GM19023 (cell line): ENCODE measurements around the gene TRIM15.

Source experiments
- ATAC-seq: cut with Tn5 transposase; IDR thresholded peaks from one replicate; pipeline ENCODE4 v1.9.1; 2021; ENCODE audit warnings: mild to moderate bottlenecking, moderate library complexity; ENCODE audit not compliant: unreplicated experiment

The TRIM15 gene

DNA sequence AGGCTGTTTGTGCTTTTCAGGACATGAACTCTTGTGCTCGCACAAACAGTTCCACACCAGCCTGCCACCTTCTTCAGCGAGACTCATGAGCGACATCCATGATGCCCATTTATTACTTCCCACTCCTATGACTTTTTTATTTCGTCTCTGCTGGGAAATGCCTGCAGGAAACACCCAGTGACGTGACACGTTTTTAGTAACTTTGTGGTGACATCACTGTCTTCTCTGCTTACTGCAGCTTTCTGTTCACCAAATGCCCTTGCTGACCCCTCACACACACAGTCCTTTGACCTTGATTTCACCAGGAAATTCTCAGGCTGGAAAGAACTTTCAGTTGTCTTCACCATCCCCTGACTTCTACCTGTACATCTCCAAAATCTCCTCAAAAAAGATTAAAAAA lies 18.5 kb upstream of the TRIM15 start:
- no peak for ATAC-seq

DNA sequence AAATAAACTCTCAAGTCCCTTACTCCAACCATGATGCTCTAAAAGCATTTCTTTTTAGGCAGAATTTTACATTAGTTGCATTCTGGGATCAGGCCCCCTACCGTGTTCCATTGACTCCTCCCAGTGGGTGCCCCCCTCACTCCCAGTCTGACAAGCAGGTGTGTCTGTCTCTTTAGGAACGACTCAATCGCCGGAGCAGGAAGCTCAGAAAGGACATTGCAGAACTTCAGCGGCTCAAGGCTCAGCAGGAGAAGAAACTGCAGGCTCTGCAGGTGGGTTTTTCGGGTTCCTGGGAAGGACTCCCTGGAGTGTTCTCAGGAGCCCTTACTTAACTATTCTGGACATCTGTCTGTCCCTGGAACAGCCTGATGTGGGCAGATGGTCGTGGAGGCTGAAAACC lies 17.5 kb upstream of the TRIM15 start:
- ATAC-seq: no peak

DNA sequence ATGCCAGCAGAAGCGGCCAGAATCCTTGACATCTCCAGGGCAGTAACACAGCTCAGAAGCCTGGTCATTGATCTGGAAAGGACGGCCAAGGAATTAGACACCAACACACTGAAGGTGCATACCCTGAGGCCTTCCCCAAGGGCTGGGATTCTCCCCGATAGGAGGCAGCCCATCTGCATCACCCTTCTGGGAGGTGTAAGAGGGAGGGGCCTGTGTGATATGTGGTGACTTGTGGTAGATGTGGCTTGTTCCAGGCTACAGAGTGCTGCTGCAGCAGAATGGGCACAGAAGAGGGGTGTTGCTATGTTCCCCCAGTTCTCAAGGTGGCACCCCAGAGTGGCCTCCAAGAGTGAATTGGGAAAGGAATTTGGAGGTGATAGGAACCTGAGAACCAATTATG lies 16.2 kb upstream of the TRIM15 start:
- no peak for ATAC-seq

DNA sequence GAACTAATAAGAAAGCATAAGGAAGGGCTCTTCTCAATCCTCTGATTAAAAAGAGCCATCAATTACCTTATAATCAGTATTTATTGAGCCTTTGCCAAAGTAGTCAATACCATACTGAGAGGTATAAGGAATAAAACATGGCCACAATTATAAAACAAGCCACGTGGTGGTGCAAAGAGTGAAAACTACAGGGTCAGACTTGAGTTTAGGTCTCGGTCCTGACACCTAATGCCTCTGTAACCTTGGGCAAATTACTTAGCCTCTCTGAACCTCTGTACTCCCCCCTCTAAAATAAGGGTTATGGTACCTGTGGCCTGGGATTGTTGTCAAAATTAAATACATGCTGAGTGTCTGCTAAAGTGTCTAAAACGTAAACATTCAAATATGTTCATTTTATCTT lies 14.1 kb upstream of the TRIM15 start:
- no peak for ATAC-seq

DNA sequence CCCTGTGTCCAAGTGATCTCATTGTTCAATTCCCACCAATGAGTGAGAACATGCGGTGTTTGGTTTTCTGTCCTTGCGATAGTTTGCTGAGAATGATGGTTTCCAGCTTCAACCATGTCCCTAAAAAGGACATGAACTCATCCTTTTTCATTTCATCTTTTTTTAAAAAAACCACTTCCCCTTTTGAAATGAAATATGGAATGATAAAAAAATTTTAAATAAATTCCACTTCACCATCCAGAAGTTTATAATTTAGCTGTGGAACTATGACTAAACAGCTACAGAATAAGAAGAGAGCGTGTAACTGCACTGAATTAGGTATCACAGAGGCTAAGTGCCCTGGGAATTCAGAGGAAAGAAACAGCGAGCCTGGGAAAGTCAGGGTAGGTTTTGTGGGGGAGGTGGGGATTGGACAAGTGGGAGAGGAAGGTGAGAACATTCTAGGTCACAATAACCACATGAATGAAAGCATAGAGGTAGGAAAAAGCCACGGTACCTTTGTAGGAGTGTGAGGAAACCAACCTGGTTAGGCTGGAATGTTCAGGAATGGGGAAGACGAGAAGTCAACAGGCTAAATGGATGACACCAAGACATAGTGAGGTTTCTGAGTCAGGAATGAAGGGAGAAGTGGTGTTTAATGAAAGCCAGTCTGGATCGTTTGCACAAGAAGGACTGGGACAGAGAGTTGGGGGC lies 13.3 kb upstream of the TRIM15 start:
- no peak for ATAC-seq

DNA sequence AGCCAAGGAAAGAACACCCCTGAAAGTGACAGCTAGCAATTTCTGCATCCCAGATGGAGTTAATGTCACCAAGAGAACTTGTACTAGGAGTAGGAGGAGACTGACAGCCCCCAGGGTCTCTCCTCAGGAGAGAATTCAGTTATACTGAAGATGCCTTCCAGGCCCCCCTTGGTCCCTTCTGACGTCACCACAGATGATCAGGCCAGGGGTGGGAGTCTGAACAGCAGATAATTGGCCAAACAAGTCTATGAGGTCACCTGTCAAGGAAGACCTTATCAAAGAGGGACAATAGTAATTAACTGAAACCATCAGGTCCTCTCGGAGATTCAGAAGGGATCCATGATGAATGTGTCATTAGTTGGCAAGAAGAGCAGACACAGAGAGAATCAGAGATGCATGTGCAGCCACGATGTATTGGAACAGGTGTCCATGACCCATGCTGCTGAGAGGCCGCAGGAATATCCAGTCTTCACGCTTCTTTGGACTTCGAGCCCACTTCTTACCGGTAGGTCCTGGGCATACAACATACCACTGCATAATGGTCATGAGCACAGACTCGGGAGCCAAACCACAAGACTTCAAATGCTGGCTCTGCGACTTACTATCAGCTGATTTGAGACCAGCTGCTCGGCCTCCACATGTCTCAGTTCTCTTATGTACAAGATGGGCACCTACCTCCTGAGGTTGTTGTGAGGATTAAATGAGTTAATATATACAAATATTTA lies 12.5 kb upstream of the TRIM15 start:
- no peak for ATAC-seq

DNA sequence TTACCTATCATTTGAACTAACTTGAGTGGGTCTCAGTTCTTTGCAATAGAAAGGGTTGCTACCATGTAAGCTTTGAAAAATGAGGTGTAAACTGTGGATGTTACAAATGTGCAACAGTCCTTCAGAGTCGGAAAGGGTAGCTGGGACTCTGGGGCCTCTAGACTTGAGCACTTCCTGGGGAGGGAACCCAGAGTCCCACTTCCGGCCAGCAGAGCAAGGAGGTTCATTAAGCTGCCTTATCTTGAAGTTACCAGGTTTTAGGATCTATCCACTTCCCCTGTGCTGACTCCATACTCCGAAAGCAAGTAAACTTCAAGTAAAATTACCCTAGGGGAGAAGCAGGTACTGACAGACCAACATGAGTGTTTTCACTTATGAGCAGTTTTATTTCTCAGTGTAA lies 11.8 kb upstream of the TRIM15 start:
- no peak for ATAC-seq

DNA sequence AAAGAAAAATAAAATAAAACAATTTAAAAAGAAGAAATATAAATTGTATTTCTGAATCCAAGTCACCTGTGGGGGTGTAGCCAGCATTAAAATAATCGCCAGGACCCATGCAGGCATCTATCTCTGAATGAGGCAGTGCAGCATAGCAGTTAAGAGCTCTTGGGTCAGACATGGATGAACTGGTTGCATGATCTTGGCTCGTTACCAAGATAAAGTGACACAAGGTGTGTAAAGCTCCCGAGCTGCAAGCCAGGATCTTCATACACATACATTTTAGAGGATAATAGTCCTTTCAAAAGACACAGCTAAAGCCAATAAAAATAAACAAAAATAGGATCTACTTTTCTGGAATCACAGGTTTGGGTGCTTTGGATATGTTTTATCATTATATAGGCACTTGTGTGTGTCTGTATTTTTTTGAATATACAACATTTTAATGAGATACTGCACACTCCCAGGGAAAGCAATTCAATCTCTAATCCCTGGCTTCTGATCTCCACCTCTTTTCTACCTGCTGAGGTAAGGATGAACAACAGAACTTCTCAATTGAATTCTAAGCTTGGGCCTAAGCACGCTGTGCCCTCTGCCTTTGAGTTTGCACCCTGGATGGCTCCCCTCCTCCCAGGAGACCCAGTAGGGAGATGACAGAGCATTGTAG lies 11.2 kb upstream of the TRIM15 start:
- ATAC-seq: no peak

DNA sequence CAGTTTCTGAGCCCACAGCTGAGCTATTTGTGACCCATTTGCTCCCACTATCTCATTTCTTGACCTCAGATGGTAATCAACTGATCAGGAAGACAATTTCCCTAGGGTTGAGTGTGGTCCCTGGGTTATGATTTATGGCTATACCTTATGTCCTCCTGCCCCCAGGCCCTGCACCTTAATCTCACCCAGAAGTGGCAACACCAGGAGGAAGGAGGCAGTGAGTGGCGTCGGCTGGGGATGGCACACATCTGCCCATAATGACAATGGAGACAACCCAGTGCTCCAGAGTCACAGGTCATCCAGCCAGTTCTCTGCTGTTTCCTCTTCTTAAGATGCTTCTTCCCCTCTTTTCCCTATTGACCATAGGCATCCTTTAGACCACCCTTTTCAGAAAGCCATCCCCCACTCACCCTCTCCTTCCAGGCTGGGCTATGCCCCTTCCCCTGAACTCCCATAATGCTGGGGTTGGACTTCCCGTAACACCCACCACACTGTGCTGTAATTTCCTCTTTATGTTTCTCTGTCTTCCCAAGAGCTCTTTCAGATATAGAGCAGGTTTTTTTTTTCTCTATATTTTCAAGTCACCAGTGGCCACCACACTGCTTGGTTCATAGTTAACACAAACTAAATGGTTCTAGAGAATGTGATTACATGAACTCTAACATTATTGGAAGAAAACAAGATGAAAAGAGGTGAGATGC lies 10.3 kb upstream of the TRIM15 start:
- ATAC-seq: no peak

DNA sequence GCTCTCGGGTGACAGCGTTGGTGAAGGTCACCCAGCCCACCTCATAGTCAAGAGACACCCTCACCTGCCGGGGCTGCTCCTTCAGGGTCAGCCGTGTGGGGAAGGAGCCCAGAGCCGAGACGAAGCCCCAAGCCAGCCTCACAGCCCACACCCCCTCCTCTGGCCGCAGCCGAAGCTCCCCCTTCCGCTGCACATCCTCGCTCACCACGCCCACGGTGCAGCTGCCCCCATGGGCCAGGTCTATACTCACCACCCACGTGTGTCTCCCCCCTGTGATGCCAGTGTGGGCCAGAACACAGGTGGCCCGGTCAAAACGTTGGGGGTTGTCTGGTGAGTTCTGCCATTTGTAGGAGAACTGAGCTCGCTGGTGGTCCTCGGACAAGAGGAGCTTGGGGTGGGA lies 9.3 kb upstream of the TRIM15 start:
- no peak for ATAC-seq

DNA sequence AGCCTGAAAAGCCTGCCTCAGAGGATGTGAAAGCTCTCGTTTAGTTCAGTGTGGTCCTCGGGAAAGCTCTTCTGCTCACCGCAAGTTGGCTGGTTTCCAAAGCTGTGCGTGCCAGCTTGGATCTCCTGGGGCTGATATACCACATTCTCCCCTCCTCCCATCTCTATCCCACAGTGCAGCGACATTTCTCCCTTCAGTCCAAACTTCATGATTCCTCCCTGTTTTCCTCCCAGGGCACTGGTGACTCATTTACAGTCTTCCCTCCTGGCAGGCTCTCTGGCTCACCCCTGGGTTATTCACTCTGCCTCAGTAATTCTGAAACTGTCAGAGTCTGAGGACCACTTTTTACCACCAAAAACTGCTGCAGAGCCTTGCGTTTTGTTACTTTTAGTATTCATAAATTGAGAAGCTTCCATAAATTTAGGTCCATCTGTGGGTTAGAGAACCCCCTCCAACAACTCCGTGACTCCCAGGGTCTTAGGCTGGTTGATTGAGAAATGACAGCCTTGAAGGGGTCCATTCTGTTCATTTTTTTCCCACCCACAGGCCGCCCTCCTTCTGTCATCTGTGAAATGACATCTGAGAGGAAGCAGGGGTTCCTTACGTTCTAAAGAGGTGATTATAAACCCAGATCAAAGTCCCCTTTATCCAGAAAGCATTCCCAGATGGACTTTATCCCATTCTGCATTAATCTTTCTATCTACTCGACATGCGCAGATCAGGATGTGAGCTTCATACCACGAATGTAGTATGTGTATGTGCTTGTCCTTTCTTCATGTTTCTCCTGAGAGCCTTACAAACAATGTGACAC lies 8.4 kb upstream of the TRIM15 start:
- ATAC-seq: no peak

DNA sequence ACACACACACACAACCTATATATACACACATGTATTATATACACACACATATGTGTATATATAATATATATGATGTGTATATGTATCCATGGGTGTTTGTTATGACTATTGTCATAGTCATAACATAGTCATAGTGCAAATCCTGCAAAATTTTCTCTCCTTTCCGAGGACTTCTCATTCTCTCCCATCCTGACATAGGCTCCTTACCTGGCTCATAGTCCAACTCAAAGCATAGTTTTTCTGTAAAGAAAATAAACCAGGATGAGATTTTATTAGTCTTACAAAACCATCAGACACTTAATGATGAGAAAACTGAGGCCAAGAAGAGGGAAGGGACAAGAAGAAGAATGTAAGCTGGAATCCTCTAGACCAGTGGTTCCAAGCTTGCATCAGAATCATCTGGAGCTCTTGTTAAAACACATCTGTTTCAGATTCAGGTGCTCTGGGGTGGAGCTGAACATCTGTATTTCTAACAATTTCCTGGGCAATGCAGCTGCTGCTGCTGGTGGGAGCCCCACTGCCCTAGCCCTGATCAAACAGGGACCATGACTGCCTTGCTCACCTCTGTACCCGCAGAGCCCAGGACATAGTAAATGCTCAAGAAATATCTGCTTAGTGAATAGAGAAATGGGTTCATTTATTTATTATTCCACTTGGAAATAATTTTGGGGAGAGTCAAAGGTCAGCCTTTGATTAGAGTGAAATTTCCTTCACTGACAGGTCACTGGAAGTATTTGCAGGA lies 7.7 kb upstream of the TRIM15 start:
- no peak for ATAC-seq

DNA sequence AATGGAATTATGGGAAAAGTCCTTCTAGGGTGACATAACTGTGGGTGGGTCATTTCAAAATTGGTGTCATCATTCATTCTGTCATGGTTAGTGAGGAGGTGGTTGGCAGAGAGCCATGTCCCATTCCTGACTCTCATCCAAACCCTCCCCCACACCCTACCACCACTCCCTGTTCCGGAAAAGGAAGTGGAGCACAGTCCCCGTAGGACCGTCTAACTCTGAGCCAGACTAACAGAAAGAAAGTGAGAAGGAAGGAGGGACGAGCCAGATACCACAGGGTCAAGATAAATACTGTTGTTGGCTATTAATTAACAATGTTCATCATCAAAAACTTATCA lies 7.1 kb upstream of the TRIM15 start:
- no peak for ATAC-seq

DNA sequence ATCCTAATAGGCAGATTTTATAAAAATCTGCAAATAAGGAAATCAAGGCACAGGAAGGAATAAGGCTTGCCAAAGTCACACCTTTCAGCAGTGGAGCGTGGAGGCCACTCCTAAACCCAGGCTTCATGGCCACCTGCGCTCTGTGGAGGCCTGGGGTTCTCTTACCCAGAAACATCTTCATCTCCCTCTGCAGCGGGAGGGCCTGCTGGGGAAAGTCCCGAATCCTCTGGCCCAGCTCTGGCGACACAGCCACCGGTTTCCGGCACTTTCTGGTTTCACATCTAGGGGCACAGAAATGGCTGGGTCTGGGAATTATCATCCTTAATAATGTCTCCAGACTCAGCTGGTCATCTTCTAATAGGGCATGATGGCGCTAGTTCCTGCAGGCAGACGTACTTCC lies 6.6 kb upstream of the TRIM15 start:
- ATAC-seq: no peak

DNA sequence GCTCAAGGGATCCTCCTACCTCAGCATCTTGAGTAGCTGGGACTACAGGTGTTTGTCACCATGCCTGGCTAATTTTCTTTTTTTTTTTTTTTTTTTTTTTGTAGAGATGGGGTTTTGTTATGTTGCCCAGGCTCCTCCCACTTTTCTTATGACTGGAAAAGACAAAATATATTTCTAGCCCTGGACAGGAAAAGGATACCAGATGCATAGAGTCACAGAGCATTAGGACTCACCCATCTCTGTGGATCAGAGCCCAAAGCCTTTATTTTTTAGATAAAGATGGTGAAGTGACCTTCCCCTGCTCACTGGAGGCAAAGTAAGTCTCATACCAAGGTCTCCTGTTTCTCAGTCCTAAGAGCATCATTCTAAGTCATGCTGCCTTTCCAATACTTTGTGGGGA lies 5.8 kb upstream of the TRIM15 start:
- no peak for ATAC-seq

DNA sequence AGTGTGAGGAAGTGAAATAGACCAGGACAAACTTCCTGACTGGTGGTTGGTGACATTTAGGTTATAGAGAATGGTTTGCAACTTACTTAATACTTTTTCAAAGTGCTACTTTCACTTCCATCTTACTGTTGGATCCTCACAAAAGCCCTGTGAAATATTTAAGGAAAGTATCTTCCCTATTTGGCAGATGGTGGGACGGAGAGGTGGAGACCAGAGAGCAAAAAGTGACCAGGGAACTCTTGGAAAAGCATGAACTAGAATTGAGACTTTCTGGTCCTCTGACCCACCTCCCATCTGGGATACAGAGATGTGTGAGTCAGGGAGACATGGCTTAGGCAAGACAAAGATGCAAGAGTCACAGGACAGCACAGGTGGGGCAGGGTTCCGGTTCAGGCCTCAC lies 5.3 kb upstream of the TRIM15 start:
- ATAC-seq: no peak

DNA sequence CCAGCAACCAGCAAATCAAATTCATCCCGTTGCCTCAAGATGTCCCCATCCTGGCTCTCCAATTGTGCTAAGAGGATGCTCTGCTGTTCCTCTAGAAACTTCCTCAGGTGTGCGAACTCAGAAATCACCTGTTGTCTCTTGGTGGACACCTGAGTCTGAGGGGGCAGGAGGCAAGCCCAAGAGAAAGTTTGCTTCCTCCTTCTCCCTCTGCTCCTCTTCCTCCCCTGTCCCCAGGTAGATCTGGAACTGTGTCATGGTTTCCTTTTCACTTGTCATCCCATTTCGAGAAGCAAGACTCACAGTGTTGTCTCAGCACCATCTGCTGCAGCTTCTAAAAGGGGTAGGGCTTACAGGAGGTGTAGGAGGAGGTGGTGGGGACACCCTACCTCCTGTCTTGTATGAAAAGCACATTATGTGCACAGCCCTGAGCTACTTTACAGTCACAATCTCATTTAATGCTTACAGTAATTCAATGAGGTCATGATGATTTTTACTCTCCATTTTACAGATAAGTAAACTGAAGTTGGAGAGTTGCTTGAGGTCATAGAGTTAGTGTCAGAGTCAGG lies 4.8 kb upstream of the TRIM15 start:
- ATAC-seq: no peak

DNA sequence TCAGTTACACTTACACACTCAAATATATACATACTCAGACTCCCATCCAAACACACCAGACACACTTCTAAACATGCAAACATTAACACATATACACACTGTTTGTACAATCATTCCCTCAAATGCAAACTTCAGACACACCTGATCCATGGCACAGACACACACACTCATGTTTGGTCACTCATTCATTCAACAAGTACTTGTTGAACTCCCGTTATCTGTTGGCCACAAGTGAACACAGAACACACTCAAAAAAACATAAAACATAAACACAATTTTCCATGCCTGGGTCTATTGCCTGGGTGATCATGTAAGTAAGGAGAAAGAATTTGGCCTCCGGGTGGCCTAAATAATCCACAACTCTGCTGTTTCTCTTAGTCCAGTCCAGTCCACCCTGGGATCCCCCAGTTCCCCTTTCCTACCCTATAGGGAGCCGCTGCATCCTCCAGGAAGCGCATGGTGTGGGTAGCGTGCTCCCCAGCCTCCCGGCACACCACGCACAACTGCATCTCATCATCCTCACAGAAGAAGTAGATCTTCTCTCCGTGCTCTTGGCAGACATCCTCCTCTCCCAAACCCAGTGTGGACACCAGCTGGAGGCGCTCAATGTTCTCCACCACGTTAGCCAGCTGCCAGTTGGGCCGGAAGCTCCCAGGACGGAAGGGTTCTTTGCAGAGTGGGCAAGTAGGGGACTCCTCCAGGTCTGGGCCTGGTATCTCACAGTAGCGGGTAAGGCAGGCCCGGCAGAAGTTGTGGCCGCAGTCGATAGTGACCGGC lies 3.1 kb upstream of the TRIM15 start:
- no peak for ATAC-seq
